GM21423 (cell line): ENCODE measurements around the gene LYVE1.

ENCODE experiments used
- ATAC-seq: cut with Tn5 transposase; IDR thresholded peaks from one replicate; pipeline ENCODE4 v1.9.1; 2021; ENCODE audit warnings: mild to moderate bottlenecking, moderate library complexity; ENCODE audit not compliant: unreplicated experiment

Gene LYVE1

GRCh38 chr11:10561947-10562346 lies 6.5 kb downstream of the LYVE1 start:
- no peak for ATAC-seq

- no peak for ATAC-seq
These were observed 7.2 kb downstream of the LYVE1 start for GRCh38 chr11:10561043-10561818.

GRCh38 chr11:10558288-10558687 lies 10.2 kb downstream of the LYVE1 start:
- no peak for ATAC-seq

GRCh38 chr11:10556590-10556989 lies 11.9 kb downstream of the LYVE1 start:
- ATAC-seq: no peak

GRCh38 chr11:10551845-10552352 lies 16.6 kb downstream of the LYVE1 start:
- no peak for ATAC-seq

DNA sequence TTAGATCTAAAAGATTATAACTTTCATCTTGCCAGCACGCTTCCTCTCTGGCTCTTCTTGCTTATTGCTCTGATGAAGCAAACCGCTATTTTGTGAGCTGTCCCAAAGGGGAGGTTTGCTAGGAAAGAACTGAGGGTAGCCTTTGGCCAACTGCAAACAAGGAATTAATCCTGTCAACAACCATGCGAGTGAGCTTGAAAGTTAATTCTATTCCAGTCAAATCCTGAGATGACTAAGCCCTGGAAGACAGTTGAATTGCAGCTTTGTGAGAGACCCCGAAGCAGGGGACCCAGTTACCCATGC lies 17.2 kb downstream of the LYVE1 start:
- ATAC-seq: no peak

DNA sequence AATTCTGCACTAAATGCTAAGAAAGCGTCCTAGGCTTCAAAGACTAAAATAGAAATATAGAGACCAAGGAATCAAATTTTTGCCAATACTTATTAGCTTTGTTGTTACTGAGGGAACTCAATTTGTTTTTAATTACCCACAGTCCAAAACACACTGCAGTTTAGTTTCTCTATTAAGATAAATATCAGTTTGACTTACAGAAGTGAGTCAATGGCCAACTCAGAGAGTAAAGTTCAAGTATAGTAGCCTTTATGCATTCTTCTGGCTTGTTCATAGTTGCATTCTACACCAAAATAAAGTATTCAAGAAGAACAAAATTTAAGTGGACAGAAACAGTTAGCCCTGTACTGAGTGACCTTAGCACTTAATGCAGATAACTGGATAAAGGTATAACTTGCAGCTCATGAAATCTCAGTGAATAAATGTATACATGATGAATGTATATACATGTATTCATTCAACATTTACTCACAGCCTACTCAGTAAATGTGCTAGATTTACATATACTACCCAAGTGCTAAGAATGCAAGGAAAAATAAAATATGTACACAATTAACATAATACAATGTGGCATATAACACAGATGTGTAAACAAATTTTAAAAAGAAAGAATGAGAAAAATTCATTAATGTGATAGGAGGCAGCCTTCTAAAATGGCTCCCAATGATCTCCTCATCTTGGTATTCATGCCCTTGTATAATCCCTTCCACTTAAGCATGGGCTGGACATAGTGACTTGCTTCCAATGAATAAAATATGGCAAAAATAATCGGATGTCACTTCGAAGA lies 17.8 kb downstream of the LYVE1 start:
- ATAC-seq: no peak

DNA sequence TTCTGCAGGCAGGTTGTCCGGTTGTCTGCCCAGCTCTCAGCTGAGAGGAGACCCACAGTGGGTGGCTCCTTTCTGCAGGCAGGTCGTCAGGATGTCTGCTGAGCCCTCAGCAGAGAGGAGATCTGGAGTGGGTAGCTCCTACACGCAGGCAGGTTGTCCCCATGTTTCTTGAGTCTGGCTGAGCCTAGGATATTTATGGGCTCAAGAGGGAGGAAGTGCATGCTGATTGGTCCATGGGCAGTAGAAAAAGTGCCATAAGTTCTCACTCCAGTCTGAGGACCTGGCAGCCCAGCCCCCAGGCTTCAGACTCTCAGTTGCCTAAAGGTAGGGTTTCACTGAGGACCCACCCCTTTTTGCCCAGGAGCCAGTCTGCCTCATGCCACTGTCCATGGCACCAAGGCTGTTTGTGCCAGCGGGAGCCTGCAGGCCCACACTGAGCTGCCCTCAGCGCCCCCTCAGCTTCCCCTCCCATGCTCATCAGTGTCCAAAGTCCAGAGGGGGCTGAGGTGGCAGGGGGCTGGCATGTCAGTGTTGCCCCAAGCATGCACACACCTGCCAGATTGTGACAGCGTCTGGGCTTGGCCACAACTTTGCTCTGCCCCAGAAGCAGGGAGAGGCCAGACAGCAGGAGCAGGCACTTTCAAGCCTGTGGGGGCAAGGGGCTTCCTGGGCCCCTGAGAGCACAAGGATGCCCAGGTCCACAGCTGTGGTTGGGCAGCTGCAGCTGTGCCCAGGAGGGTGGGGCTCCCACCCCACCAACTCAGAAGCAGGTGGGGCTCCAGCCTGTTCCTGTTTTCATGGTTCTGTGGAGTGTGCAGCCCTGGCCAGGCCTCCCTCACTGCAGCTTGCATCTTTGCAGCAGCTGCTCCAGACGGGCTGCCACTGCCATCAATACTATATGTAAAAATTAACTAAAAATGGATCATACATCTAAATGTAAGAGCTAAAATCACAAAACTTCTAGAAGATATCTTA lies 23.7 kb downstream of the LYVE1 start:
- ATAC-seq: no peak

DNA sequence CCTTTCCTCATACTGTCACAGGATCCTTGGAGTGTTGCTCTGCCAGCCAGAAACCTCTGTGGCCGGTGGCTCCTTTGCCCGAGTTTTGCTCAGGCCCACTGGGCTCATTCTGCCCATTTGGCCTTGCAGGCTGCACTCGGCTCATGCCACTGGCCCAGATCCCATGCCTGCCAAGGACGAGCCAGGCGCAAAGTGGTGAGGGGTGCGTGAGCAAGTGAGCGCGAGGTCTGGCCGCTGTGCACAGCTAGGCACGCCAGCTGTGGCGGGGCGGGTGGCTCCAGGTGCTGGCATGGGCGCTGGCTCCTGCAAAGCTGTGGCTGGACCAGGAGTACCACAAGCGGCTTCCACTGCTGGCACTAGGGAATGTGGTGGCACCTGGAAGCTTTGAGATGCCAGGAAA lies 24.7 kb downstream of the LYVE1 start:
- ATAC-seq: no peak

DNA sequence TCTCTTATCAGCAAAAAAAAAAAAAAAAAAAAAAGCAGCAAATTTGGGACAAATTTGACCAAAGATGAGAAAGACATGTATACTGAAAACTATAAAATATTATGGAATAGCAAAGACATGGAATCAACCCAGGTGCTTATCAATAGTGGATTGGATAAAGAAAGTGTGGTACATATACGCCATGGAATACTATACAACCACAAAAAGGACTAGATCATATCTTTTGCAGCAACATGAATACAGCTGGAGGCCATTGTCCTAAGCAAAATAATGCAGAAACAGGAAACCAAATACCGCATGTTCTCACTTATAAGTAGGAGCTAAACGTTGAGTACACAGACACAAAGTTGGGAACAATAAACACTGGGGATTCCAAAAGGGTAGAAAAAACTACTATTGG lies 25.7 kb downstream of the LYVE1 start:
- ATAC-seq: no peak

- no peak for ATAC-seq
These were observed 26.9 kb downstream of the LYVE1 start for GRCh38 chr11:10541561-10541930.

DNA sequence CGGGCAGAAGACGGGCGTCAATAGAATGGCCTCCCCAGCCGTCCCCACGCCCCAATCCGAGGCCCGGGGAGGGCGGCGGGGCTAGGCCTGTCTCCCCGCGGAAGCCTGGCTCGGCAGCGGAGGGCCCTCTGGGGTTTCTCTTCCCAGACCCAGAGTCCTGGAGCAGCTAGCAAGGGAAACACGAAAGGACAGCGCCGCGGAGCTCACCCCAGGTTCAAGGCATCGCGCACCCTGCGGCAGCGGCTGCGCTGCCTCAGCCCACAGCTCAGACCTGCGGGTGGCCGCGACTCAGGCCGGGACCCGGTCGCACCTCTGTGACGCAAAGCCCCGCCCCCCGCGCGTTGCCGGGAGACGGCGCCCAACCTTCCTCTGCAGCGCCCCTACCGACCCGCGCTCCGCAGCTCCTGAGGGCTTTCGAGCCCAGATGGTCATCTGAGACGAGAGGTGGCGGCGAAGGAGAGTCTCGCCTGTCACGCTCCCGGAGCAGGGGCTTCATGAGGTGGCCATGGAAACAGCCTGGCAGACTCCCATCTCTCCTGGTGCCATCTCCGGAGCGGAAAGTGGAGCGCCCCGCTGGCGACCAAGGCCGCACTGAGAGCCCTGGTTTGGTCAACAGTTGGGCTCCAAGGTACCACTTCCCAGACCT lies 27.4 kb downstream of the LYVE1 start, which contains the start of gene RNF141:
RNF141 (minus strand) TSS at position 273 of the 646 bp plus-strand sequence. CDS start 7,029 bp downstream, outside the sequence.
- ATAC-seq: peak; percentile 98

- peak; percentile 18 for ATAC-seq
These were observed 27.9 kb downstream of the LYVE1 start for GRCh38 chr11:10540546-10540914.

GRCh38 chr11:10539339-10539738 lies 29.1 kb downstream of the LYVE1 start:
- ATAC-seq: no peak

GRCh38 chr11:10538924-10539323 lies 29.5 kb downstream of the LYVE1 start:
- no peak for ATAC-seq

DNA sequence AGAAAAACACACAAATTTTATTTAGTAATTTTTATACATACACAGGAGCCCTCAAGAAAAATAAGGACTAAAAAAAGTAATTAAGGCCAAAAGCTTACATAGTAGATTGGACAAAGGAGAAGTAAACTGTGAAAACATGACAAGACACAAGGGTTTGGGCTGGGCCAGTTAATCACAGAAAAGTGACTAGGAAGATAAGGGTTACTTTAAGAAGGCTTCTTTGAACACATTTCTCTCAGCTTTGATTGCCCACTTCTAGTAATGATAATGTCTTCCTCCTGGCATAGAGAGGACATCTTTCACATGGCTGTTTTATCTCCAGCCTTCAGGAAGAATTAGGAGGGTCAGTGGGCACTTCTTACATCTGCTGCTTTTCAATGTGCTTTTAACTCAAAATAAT lies 30.9 kb downstream of the LYVE1 start:
- ATAC-seq: no peak

DNA sequence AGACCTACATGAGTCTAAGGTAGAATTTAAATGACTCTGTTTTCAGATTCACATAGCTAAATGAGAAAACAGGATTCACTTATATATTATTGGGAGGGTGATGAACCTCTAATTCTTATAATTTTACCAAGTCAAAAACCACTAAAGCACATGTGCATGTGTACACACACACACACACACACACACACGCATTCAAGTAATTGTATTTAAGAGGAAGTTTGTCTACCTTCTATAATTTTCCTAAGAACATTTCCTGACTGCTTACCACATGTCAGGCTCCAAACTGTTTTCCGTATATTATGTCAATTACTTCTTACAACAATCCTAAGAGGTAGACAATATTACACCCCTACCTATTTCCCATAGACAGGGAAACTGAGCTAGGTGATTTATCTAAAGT lies 34.1 kb downstream of the LYVE1 start:
- no peak for ATAC-seq

GRCh38 chr11:10533323-10533722 lies 35.1 kb downstream of the LYVE1 start:
- no peak for ATAC-seq

- no peak for ATAC-seq
These were observed 35.9 kb downstream of the LYVE1 start for GRCh38 chr11:10532526-10532925.

- ATAC-seq: no peak
These were observed 39.2 kb downstream of the LYVE1 start for GRCh38 chr11:10529279-10529678.

- no peak for ATAC-seq
These were observed 40.3 kb downstream of the LYVE1 start for GRCh38 chr11:10528121-10528520.
